NB4 (cell line): ENCODE data around the gene TMEM168.

Experiments used
- DNase-seq: peaks from one replicate; pipeline ENCODE4 v3.0.0; 2010; ENCODE audit warnings: low read depth
- H3K4me3 ChIP-seq: one replicate; pipeline ENCODE4 v1.5.1; 2011; ENCODE audit warnings: mild to moderate bottlenecking, low read depth, low read length, moderate library complexity
- CTCF ChIP-seq: IDR thresholded peaks from one replicate; pipeline ENCODE4 v1.5.1; 2012; ENCODE audit warnings: low read depth, low read length
- MAX ChIP-seq: IDR thresholded peaks from 2 replicates; pipeline ENCODE4 v1.6.1; 2011; ENCODE audit warnings: low read depth, low read length
- MYC ChIP-seq: IDR thresholded peaks from 2 replicates; pipeline ENCODE4 v1.6.1; 2011; ENCODE audit warnings: low read depth, low read length
- POLR2A ChIP-seq: IDR thresholded peaks from 2 replicates; pipeline ENCODE4 v1.6.1; 2011; ENCODE audit warnings: mild to moderate bottlenecking; ENCODE audit not compliant: insufficient read length; ENCODE audit errors: extremely low read depth

TMEM168 gene

GRCh38 chr7:112757337-112757736, 32.9 kb downstream of the TMEM168 start:
- no peak overlapping the region for H3K4me3 ChIP-seq
- TF ChIP-seq CTCF (no peak), MYC (no peak), POLR2A (no peak), MAX (no peak)
- no peak for DNase-seq

DNA sequence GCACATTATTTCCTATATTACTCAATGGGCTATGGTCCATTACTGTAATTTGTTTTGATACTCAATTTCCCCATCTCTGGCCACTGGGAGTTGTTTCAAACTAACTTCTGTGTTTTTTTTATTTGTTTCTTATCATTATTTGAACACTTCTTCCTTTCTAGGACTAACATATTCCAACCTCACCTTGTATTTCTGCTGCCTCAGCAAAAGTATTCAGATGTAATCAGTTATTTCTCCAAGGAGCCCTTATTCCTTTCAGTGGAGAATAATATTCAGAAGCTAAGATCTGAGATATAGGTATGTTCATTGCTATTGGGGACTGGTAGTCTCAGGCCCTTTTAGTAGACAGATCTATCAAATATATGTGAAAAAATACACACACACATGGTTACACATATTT, 36.9 kb downstream of the TMEM168 start:
- H3K4me3 ChIP-seq, result no peak overlapping the region
- TF ChIP-seq MAX (no peak), POLR2A (no peak)
- no peak for DNase-seq

DNA sequence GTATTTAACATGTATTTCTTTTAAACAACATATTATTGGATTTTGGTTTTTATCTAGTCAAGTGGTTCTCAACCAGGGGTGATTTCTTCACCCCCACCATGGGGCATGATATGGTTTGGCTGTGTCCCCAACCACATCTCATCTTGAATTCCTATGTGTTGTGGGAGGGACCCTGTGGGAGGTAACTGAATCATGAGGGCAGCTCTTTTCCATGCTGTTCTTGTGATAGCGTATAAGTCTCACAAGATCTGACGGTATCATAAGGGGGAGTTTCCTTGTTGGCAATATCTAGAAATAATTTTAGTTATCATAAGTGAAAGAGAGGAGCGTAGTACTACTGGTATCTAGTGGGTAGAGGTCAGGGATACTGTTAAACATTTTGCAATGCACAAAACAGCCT, 37.6 kb downstream of the TMEM168 start:
- no peak for DNase-seq
- no peak overlapping the region for H3K4me3 ChIP-seq
- TF ChIP-seq MYC, result no peak
- no peak for TF ChIP-seq CTCF
- TF ChIP-seq MAX, result no peak
- no peak for TF ChIP-seq POLR2A

- no peak for DNase-seq
- TF ChIP-seq CTCF, result peak; percentile 24
- no peak for TF ChIP-seq POLR2A
- H3K4me3 ChIP-seq, result no peak overlapping the region
Measured at GRCh38 chr7:112749775-112750174, 40.4 kb downstream of the TMEM168 start.

GRCh38 chr7:112748381-112748780, 41.8 kb downstream of the TMEM168 start:
- DNase-seq, result no peak
- H3K4me3 ChIP-seq, result no peak overlapping the region
- TF ChIP-seq MYC, result no peak
- no peak for TF ChIP-seq MAX
- no peak for TF ChIP-seq CTCF
- TF ChIP-seq POLR2A, result no peak

GRCh38 chr7:112745635-112746034, 44.6 kb downstream of the TMEM168 start:
- no peak for TF ChIP-seq CTCF
- TF ChIP-seq MAX, result no peak
- no peak for TF ChIP-seq POLR2A
- no peak for TF ChIP-seq MYC
- DNase-seq, result no peak
- no peak overlapping the region for H3K4me3 ChIP-seq
